ENCODE measurements around the gene WDR7.

DNA sequence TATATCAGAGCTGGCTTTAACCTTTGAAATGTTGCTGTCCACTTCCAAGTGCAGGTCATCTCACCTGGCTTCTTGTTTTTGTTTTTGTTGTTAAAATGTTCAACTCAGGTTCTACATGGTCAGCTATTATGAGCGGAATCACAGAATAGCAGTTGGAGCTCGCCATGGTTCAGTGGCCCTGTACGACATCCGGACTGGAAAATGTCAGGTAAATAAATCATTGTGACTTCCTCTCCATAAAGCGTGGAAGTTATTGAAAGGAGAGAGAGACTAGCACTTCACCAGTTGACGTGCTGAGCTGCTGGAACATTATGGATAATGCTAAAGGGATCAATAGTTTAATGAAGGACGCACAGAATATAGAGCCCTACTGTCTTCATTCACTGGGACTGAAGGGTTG is 311.2 kb downstream of the WDR7 start:
- TF ChIP-seq POLR2A (IDR thresholded peaks at IDR 0.05) = no peak
- TF ChIP-seq, protein P1, sequence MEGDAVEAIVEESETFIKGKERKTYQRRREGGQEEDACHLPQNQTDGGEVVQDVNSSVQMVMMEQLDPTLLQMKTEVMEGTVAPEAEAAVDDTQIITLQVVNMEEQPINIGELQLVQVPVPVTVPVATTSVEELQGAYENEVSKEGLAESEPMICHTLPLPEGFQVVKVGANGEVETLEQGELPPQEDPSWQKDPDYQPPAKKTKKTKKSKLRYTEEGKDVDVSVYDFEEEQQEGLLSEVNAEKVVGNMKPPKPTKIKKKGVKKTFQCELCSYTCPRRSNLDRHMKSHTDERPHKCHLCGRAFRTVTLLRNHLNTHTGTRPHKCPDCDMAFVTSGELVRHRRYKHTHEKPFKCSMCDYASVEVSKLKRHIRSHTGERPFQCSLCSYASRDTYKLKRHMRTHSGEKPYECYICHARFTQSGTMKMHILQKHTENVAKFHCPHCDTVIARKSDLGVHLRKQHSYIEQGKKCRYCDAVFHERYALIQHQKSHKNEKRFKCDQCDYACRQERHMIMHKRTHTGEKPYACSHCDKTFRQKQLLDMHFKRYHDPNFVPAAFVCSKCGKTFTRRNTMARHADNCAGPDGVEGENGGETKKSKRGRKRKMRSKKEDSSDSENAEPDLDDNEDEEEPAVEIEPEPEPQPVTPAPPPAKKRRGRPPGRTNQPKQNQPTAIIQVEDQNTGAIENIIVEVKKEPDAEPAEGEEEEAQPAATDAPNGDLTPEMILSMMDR (IDR thresholded peaks at IDR 0.05) = no peak
